ENCODE data around the gene CFD. TPM values are rescaled to one million over a fixed set of nuclear protein-coding genes. Genes with fewer than 3 reads are reported as not detected.

CFD gene
- total and polyA plus RNA-seq, 2 experiments from 2014 or later, result 0.90 to 4.7 TPM

DNA sequence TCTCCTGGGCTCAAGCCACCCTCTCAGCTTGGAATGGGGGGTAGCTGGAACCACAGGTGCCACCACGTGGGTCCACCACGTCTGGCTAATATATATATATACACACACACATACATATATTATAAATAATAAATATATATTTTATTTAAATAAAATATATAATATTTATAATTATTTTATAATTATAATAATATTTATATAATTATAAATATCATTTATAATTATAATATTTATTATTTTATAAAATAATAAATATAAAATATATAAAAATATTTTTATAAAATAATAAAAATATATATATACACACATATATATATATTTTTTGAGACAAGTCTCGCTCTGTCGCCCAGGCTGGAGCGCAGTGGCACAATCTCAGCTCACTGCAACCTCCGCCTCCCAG, 4.9 kb upstream of the CFD start (continued):
- no peak for TF ChIP-seq ZNF462 (CRISPR knock-in tag; IDR thresholded peaks at IDR 0.05)
- no peak for TF ChIP-seq ZNF114 (CRISPR knock-in tag; IDR thresholded peaks at IDR 0.05)
- TF ChIP-seq EZH2 (IDR thresholded peaks at IDR 0.05; ENCODE audit: low read depth, unreplicated experiment), result no peak
- no peak for TF ChIP-seq EZH2phosphoT487 (IDR thresholded peaks at IDR 0.05; ENCODE audit: unreplicated experiment)
- TF ChIP-seq, protein P1, sequence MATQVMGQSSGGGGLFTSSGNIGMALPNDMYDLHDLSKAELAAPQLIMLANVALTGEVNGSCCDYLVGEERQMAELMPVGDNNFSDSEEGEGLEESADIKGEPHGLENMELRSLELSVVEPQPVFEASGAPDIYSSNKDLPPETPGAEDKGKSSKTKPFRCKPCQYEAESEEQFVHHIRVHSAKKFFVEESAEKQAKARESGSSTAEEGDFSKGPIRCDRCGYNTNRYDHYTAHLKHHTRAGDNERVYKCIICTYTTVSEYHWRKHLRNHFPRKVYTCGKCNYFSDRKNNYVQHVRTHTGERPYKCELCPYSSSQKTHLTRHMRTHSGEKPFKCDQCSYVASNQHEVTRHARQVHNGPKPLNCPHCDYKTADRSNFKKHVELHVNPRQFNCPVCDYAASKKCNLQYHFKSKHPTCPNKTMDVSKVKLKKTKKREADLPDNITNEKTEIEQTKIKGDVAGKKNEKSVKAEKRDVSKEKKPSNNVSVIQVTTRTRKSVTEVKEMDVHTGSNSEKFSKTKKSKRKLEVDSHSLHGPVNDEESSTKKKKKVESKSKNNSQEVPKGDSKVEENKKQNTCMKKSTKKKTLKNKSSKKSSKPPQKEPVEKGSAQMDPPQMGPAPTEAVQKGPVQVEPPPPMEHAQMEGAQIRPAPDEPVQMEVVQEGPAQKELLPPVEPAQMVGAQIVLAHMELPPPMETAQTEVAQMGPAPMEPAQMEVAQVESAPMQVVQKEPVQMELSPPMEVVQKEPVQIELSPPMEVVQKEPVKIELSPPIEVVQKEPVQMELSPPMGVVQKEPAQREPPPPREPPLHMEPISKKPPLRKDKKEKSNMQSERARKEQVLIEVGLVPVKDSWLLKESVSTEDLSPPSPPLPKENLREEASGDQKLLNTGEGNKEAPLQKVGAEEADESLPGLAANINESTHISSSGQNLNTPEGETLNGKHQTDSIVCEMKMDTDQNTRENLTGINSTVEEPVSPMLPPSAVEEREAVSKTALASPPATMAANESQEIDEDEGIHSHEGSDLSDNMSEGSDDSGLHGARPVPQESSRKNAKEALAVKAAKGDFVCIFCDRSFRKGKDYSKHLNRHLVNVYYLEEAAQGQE (IDR thresholded peaks at IDR 0.05; ENCODE audit: unreplicated experiment), result no peak
- TF ChIP-seq CTCF (conservative IDR thresholded peaks at IDR 0.05; ENCODE audit: low read depth in 2 of 2), result no peak
- TF ChIP-seq NANOG (IDR thresholded peaks at IDR 0.05; ENCODE audit: borderline replicate concordance), result no peak
- TF ChIP-seq, protein P2, sequence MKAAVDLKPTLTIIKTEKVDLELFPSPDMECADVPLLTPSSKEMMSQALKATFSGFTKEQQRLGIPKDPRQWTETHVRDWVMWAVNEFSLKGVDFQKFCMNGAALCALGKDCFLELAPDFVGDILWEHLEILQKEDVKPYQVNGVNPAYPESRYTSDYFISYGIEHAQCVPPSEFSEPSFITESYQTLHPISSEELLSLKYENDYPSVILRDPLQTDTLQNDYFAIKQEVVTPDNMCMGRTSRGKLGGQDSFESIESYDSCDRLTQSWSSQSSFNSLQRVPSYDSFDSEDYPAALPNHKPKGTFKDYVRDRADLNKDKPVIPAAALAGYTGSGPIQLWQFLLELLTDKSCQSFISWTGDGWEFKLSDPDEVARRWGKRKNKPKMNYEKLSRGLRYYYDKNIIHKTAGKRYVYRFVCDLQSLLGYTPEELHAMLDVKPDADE (IDR thresholded peaks at IDR 0.05), result no peak
- TF ChIP-seq JUNB (IDR thresholded peaks at IDR 0.05; ENCODE audit: unreplicated experiment), result no peak

Data from GM23338 (cell line).